ENCODE measurements around the gene RNF212. TPM values are rescaled to one million over a fixed set of nuclear protein-coding genes. Genes with fewer than 3 reads are reported as not detected.

Gene RNF212
- total RNA-seq, 1 donor from 2014 or later = 0.93 TPM

GRCh38 chr4:1080961-1081688 lies 32.2 kb downstream of the RNF212 start:
- H3K27me3 Mint-ChIP-seq (ENCODE audit: insufficient read depth) = peaks cover 4% of the 10 kb centered on the region
- H3K4me3 Mint-ChIP-seq = no peak overlapping the region
- H3K9me3 Mint-ChIP-seq = no peaks in the 10 kb centered on the region
- H3K36me3 Mint-ChIP-seq (ENCODE audit: low read depth) = no peaks in the 10 kb centered on the region
- no peak overlapping the region for H3K27ac Mint-ChIP-seq
- no peak for DNase-seq (ENCODE audit: low spot score)
- peaks cover 9% of the 10 kb centered on the region for H3K4me1 Mint-ChIP-seq (ENCODE audit: low read depth)
- intact Hi-C loops (cut with micrococcal nuclease) = no loop called here

GRCh38 chr4:1080432-1080831 lies 32.9 kb downstream of the RNF212 start:
- Mint-ChIP-seq H3K27me3 (ENCODE audit: insufficient read depth) (peaks cover 4% of the 10 kb centered on the region), H3K9me3 (no peaks in the 10 kb centered on the region), H3K36me3 (ENCODE audit: low read depth) (no peaks in the 10 kb centered on the region), H3K4me1 (ENCODE audit: low read depth) (peaks cover 9% of the 10 kb centered on the region), H3K4me3 (no peak overlapping the region), H3K27ac (no peak overlapping the region)
- no peak for DNase-seq (ENCODE audit: low spot score)
- intact Hi-C loops (cut with micrococcal nuclease) = no loop called here

- intact Hi-C loops (cut with micrococcal nuclease) = no loop called here
- H3K4me3 Mint-ChIP-seq = no peak overlapping the region
- peaks cover 4% of the 10 kb centered on the region for H3K27me3 Mint-ChIP-seq (ENCODE audit: insufficient read depth)
- no peak overlapping the region for H3K27ac Mint-ChIP-seq
- H3K9me3 Mint-ChIP-seq = no peaks in the 10 kb centered on the region
- no peak for DNase-seq (ENCODE audit: low spot score)
- H3K4me1 Mint-ChIP-seq (ENCODE audit: low read depth) = peaks cover 9% of the 10 kb centered on the region
- no peaks in the 10 kb centered on the region for H3K36me3 Mint-ChIP-seq (ENCODE audit: low read depth)
Observed at GRCh38 chr4:1079711-1080265, 33.6 kb downstream of the RNF212 start.

GRCh38 chr4:1078490-1078889 lies 34.9 kb downstream of the RNF212 start:
- peaks cover 4% of the 10 kb centered on the region for H3K27me3 Mint-ChIP-seq (ENCODE audit: insufficient read depth)
- no peak overlapping the region for H3K27ac Mint-ChIP-seq
- H3K9me3 Mint-ChIP-seq = no peaks in the 10 kb centered on the region
- no peak overlapping the region for H3K4me3 Mint-ChIP-seq
- H3K36me3 Mint-ChIP-seq (ENCODE audit: low read depth) = no peaks in the 10 kb centered on the region
- intact Hi-C loops (cut with micrococcal nuclease) = no loop called here
- H3K4me1 Mint-ChIP-seq (ENCODE audit: low read depth) = peaks cover 9% of the 10 kb centered on the region
- no peak for DNase-seq (ENCODE audit: low spot score)

GRCh38 chr4:1077711-1078477 lies 35.5 kb downstream of the RNF212 start:
- Mint-ChIP-seq H3K36me3 (ENCODE audit: low read depth) (no peaks in the 10 kb centered on the region), H3K27ac (no peak overlapping the region), H3K27me3 (ENCODE audit: insufficient read depth) (peaks cover 4% of the 10 kb centered on the region), H3K4me1 (ENCODE audit: low read depth) (peaks cover 13% of the 10 kb centered on the region), H3K9me3 (no peaks in the 10 kb centered on the region), H3K4me3 (no peak overlapping the region)
- intact Hi-C loops (cut with micrococcal nuclease) = no loop called here
- no peak for DNase-seq (ENCODE audit: low spot score)

- Mint-ChIP-seq H3K27me3 (ENCODE audit: insufficient read depth) (peaks cover 11% of the 10 kb centered on the region), H3K36me3 (ENCODE audit: low read depth) (no peaks in the 10 kb centered on the region), H3K9me3 (no peaks in the 10 kb centered on the region), H3K4me3 (no peak overlapping the region), H3K27ac (no peak overlapping the region), H3K4me1 (ENCODE audit: low read depth) (peaks cover 8% of the 10 kb centered on the region)
- no peak for DNase-seq (ENCODE audit: low spot score)
- intact Hi-C loops (cut with micrococcal nuclease) = no loop called here
Observed at GRCh38 chr4:1075809-1076699, 37.3 kb downstream of the RNF212 start.

GRCh38 chr4:1075225-1075624 lies 38.1 kb downstream of the RNF212 start:
- Mint-ChIP-seq H3K9me3 (no peaks in the 10 kb centered on the region), H3K27me3 (ENCODE audit: insufficient read depth) (peaks cover 13% of the 10 kb centered on the region), H3K4me3 (no peak overlapping the region), H3K27ac (no peak overlapping the region), H3K4me1 (ENCODE audit: low read depth) (peaks cover 5% of the 10 kb centered on the region), H3K36me3 (ENCODE audit: low read depth) (no peaks in the 10 kb centered on the region)
- intact Hi-C loops (cut with micrococcal nuclease) = no loop called here
- DNase-seq (ENCODE audit: low spot score) = no peak

- H3K27ac Mint-ChIP-seq = no peak overlapping the region
- H3K9me3 Mint-ChIP-seq = no peaks in the 10 kb centered on the region
- H3K36me3 Mint-ChIP-seq (ENCODE audit: low read depth) = no peaks in the 10 kb centered on the region
- intact Hi-C loops (cut with micrococcal nuclease) = no loop called here
- peaks cover 14% of the 10 kb centered on the region for H3K27me3 Mint-ChIP-seq (ENCODE audit: insufficient read depth)
- H3K4me1 Mint-ChIP-seq (ENCODE audit: low read depth) = peaks cover 5% of the 10 kb centered on the region
- no peak for DNase-seq (ENCODE audit: low spot score)
- no peak overlapping the region for H3K4me3 Mint-ChIP-seq
Observed at GRCh38 chr4:1074077-1074476, 39.3 kb downstream of the RNF212 start.

- H3K27ac Mint-ChIP-seq = no peak overlapping the region
- peaks cover 5% of the 10 kb centered on the region for H3K4me1 Mint-ChIP-seq (ENCODE audit: low read depth)
- DNase-seq (ENCODE audit: low spot score) = peak; percentile 24
- no peaks in the 10 kb centered on the region for H3K36me3 Mint-ChIP-seq (ENCODE audit: low read depth)
- no peak overlapping the region for H3K4me3 Mint-ChIP-seq
- H3K27me3 Mint-ChIP-seq (ENCODE audit: insufficient read depth) = peaks cover 22% of the 10 kb centered on the region
- H3K9me3 Mint-ChIP-seq = no peaks in the 10 kb centered on the region
- intact Hi-C loops (cut with micrococcal nuclease) = no loop called here
Observed at GRCh38 chr4:1072830-1073446, 40.4 kb downstream of the RNF212 start.

GRCh38 chr4:1069394-1069793 lies 44.0 kb downstream of the RNF212 start:
- H3K4me3 Mint-ChIP-seq = no peak overlapping the region
- intact Hi-C loops (cut with micrococcal nuclease) = no loop called here
- H3K27ac Mint-ChIP-seq = no peak overlapping the region
- no peaks in the 10 kb centered on the region for H3K36me3 Mint-ChIP-seq (ENCODE audit: low read depth)
- H3K27me3 Mint-ChIP-seq (ENCODE audit: insufficient read depth) = peaks cover 47% of the 10 kb centered on the region
- no peak for DNase-seq (ENCODE audit: low spot score)
- H3K9me3 Mint-ChIP-seq = no peaks in the 10 kb centered on the region
- peaks cover 5% of the 10 kb centered on the region for H3K4me1 Mint-ChIP-seq (ENCODE audit: low read depth)

- Mint-ChIP-seq H3K4me1 (ENCODE audit: low read depth) (peaks cover 18% of the 10 kb centered on the region), H3K4me3 (no peak overlapping the region), H3K9me3 (no peaks in the 10 kb centered on the region), H3K27me3 (ENCODE audit: insufficient read depth) (peaks cover 44% of the 10 kb centered on the region), H3K27ac (no peak overlapping the region), H3K36me3 (ENCODE audit: low read depth) (no peaks in the 10 kb centered on the region)
- intact Hi-C loops (cut with micrococcal nuclease) = no loop called here
- no peak for DNase-seq (ENCODE audit: low spot score)
Observed at GRCh38 chr4:1065732-1066131, 47.6 kb downstream of the RNF212 start.

GRCh38 chr4:1062419-1062818 lies 50.9 kb downstream of the RNF212 start:
- H3K9me3 Mint-ChIP-seq = no peaks in the 10 kb centered on the region
- H3K36me3 Mint-ChIP-seq (ENCODE audit: low read depth) = no peaks in the 10 kb centered on the region
- H3K27me3 Mint-ChIP-seq (ENCODE audit: insufficient read depth) = peaks cover 29% of the 10 kb centered on the region
- H3K27ac Mint-ChIP-seq = peak overlapping the region; percentile 65
- H3K4me1 Mint-ChIP-seq (ENCODE audit: low read depth) = peaks cover 18% of the 10 kb centered on the region
- H3K4me3 Mint-ChIP-seq = peak overlapping the region; percentile 37
- intact Hi-C loops (cut with micrococcal nuclease) = no loop called here
- no peak for DNase-seq (ENCODE audit: low spot score)
